ENCODE data around the gene HSPA4.

GRCh38 chr5:133132717-133133116, 80.9 kb downstream of the HSPA4 start:
- TF ChIP-seq, protein P1, sequence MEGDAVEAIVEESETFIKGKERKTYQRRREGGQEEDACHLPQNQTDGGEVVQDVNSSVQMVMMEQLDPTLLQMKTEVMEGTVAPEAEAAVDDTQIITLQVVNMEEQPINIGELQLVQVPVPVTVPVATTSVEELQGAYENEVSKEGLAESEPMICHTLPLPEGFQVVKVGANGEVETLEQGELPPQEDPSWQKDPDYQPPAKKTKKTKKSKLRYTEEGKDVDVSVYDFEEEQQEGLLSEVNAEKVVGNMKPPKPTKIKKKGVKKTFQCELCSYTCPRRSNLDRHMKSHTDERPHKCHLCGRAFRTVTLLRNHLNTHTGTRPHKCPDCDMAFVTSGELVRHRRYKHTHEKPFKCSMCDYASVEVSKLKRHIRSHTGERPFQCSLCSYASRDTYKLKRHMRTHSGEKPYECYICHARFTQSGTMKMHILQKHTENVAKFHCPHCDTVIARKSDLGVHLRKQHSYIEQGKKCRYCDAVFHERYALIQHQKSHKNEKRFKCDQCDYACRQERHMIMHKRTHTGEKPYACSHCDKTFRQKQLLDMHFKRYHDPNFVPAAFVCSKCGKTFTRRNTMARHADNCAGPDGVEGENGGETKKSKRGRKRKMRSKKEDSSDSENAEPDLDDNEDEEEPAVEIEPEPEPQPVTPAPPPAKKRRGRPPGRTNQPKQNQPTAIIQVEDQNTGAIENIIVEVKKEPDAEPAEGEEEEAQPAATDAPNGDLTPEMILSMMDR (IDR thresholded peaks at IDR 0.05) = no peak
- no peak for TF ChIP-seq POLR2A (IDR thresholded peaks at IDR 0.05)

Data from ovary (tissue), 3 donors.